GM23248 (cell line): ENCODE measurements around the gene ZNF438. TPM values are rescaled to one million over a fixed set of nuclear protein-coding genes. Genes with fewer than 3 reads are reported as not detected.

Source experiments
- DNase-seq: peaks from one replicate; pipeline ENCODE4 v3.0.0-alpha.2; 2015
- H2AFZ ChIP-seq: fragments of 200-600 bp; sonication (generic); 2 replicates; pipeline ENCODE4 v1.6.1; 2016; ENCODE audit warnings: antibody characterized with exemption
- H3F3A ChIP-seq: fragments of 200-600 bp; sonication (generic); 2 replicates; pipeline ENCODE4 v1.6.1; 2016; ENCODE audit warnings: mild to moderate bottlenecking, antibody characterized with exemption, mixed run types; ENCODE audit not compliant: insufficient read depth
- H3K27ac ChIP-seq: fragments of 200-600 bp; sonication (generic); 2 replicates; pipeline ENCODE4 v1.5.1; 2016; ENCODE audit warnings: mild to moderate bottlenecking
- H3K27me3 ChIP-seq: fragments of 200-600 bp; sonication (generic); replicated peaks from 2 replicates; pipeline ENCODE4 v1.6.1; 2016; ENCODE audit warnings: mild to moderate bottlenecking; ENCODE audit not compliant: insufficient read depth
- H3K36me3 ChIP-seq: fragments of 200-600 bp; sonication (generic); 2 replicates; pipeline ENCODE4 v1.6.1; 2016; ENCODE audit warnings: low read depth, mild to moderate bottlenecking
- H3K4me1 ChIP-seq: fragments of 200-600 bp; sonication (generic); 2 replicates; pipeline ENCODE4 v1.6.1; 2016; ENCODE audit warnings: mild to moderate bottlenecking; ENCODE audit not compliant: insufficient read depth
- H3K4me2 ChIP-seq: fragments of 200-600 bp; sonication (generic); one replicate; pipeline ENCODE4 v1.6.1; 2016; ENCODE audit warnings: mild to moderate bottlenecking; ENCODE audit not compliant: unreplicated experiment
- H3K4me3 ChIP-seq: fragments of 200-600 bp; sonication (generic); 2 replicates; pipeline ENCODE4 v1.5.1; 2016; ENCODE audit warnings: mild to moderate bottlenecking
- H3K79me2 ChIP-seq: fragments of 200-600 bp; sonication (generic); 2 replicates; pipeline ENCODE4 v1.6.1; 2016; ENCODE audit warnings: mild to moderate bottlenecking; ENCODE audit not compliant: insufficient read depth
- H3K9ac ChIP-seq: fragments of 200-600 bp; sonication (generic); 2 replicates; pipeline ENCODE4 v1.6.1; 2016; ENCODE audit warnings: mild to moderate bottlenecking
- H3K9me2 ChIP-seq: fragments of 200-600 bp; sonication (generic); 2 replicates; pipeline ENCODE4 v1.6.1; 2016; ENCODE audit warnings: mixed run types, mild to moderate bottlenecking, moderate library complexity; ENCODE audit not compliant: insufficient read depth
- H3K9me3 ChIP-seq: fragments of 200-600 bp; sonication (generic); one replicate; pipeline ENCODE4 v1.6.1; 2017; ENCODE audit warnings: low read depth
- H4K20me1 ChIP-seq: fragments of 200-600 bp; sonication (generic); 2 replicates; pipeline ENCODE4 v1.6.0; 2016; ENCODE audit not compliant: insufficient read depth
- EZH2 ChIP-seq: fragments of 200-600 bp; sonication (generic); IDR thresholded peaks from 2 replicates; pipeline ENCODE4 v1.6.1; 2018; ENCODE audit warnings: antibody characterized with exemption, mild to moderate bottlenecking; ENCODE audit not compliant: insufficient read depth, poor library complexity, severe bottlenecking
- EZH2phosphoT487 ChIP-seq: fragments of 200-600 bp; sonication (generic); IDR thresholded peaks from 2 replicates; pipeline ENCODE4 v1.6.1; 2018; ENCODE audit warnings: antibody characterized with exemption, moderate library complexity, mild to moderate bottlenecking, low read depth; ENCODE audit not compliant: insufficient read depth
- WGBS, 2 experiments: methylation state at CpG; one replicate each; pipeline ENCODE4 v1.1.6; 2015 to 2017; ENCODE audit warnings: low lambda C conversion rate in 2 of 2, low coverage in 1 of 2; ENCODE audit errors: missing lambda C conversion rate in 2 of 2; 5-methylcytosine and 5-hydroxymethylcytosine counted together
- in situ Hi-C: fragments of 300-500 bp; cut with MboI; formaldehyde crosslinking; loops from 2 replicates; pipeline ENCODE4 v1.15.0; 2020
- polyA plus RNA-seq: library from polyadenylated mRNA; unstranded; fragments of >200 nt; fragmentation: Nextera tagmentation; extraction: Ambion mirVana; gene quantifications from 2 replicates; pipeline ENCODE4 v1.2.1, GENCODE V29; 2016
- total RNA-seq: library from RNA; depleted of rRNA; stranded (reverse); fragments of >200 nt; shearing (Covaris generic); gene quantifications from 2 replicates; pipeline ENCODE4 v1.2.3, GENCODE V29; 2014

Gene ZNF438
- total and polyA plus RNA-seq, 2 experiments from 2014 or later = 2.9 to 4.1 TPM

DNA sequence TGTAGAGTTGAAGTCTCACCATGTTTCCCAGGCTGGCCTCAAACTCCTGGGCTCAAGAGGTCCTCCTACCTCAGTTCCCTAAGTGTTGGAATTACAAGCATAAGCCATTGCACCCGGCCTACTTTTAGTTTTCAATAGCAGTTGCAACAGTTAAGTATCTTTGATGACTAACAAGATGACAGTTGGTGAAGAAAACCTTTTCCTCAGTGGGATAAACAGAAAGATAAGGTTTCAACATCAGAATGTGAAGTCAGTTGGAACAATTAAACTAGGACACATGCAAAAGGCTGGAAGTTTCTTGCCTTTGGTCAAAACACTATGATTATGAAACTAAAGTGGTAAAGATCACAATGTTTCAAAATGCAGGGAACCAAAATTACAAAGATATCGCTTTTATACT, 169.2 kb downstream of the ZNF438 start:
- H3K4me2 ChIP-seq = peak overlapping the region; percentile 69
- no peaks in the 10 kb centered on the region for H3K9me3 ChIP-seq
- H3K4me3 ChIP-seq = 0 out of 2 replicates have a peak overlapping the region, but pooled peaks have one; percentile 31
- H3F3A ChIP-seq = peaks cover 28% of the 10 kb centered on the region
- no peaks in the 10 kb centered on the region for H3K27me3 ChIP-seq
- H3K4me1 ChIP-seq = peaks cover 30% of the 10 kb centered on the region
- H3K79me2 ChIP-seq = no peaks in the 10 kb centered on the region
- H3K9ac ChIP-seq = 0 out of 2 replicates have a peak overlapping the region, but pooled peaks have one; percentile 18
- 0 out of 2 replicates have a peak overlapping the region, but pooled peaks have one; percentile 24 for H2AFZ ChIP-seq
- TF ChIP-seq EZH2 (no peak), EZH2phosphoT487 (no peak)
- in situ Hi-C loops = no loop called here
- H3K36me3 ChIP-seq = no peaks in the 10 kb centered on the region
- no peaks in the 10 kb centered on the region for H3K9me2 ChIP-seq
- H3K27ac ChIP-seq = peak overlapping the region; percentile 50
- WGBS, 2 experiments = 11 to 12% methylated on average over 2 of the region's 2 CpGs
- peak; percentile 77 for DNase-seq
- H4K20me1 ChIP-seq = no peaks in the 10 kb centered on the region

DNA sequence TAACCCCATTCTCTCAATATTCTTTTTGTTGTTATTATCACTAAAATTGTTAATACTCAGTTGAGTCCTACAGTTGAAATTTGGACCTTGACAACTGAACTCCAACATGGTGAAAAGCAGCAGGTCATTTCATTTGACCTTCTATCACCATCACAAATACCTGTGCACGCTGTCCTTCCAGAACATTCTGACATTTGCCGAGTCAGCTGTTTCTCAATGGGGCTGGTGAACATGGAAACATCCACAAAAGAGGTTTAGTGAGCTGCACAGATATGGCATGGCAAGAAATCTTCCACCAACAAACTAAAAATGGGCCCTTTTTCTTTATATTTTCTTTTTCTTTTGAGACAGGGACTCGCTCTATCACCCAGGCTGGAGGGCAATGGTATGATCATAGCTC, 169.7 kb downstream of the ZNF438 start:
- 98% methylated on average over 3 of the region's 3 CpGs for WGBS, 2 experiments

DNA sequence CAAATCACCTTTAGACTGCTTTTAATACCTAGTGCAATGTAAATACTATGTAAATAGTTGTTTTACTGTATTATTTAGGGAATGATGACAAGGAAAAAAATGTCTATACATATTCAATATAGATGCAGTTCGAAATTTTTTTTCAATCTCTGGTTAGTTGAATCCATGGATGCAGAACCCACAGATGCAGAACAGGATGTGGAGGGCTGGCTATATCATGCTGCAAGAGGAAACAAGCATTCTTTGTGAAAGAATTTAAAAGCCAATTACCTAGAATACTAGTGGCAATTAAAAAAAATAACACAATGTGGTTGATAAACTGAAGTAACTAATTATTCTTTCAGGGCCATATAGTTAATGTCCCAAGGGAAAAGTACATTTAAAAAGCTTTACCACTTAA, 170.4 kb downstream of the ZNF438 start:
- DNase-seq = no peak

More for the DNA sequence above, 169.7 kb downstream of the ZNF438 start:
- DNase-seq = no peak
- peak overlapping the region; percentile 69 for H3K4me2 ChIP-seq
- H3K27me3 ChIP-seq = no peaks in the 10 kb centered on the region
- H3K36me3 ChIP-seq = no peaks in the 10 kb centered on the region
- H4K20me1 ChIP-seq = no peaks in the 10 kb centered on the region
- no peak overlapping the region for H3K9ac ChIP-seq
- H2AFZ ChIP-seq = no peak overlapping the region
- H3K79me2 ChIP-seq = no peaks in the 10 kb centered on the region
- peak overlapping the region; percentile 50 for H3K27ac ChIP-seq
- H3F3A ChIP-seq = peaks cover 31% of the 10 kb centered on the region
- in situ Hi-C loops = no loop called here
- peaks cover 33% of the 10 kb centered on the region for H3K4me1 ChIP-seq
- H3K4me3 ChIP-seq = no peak overlapping the region
- TF ChIP-seq EZH2 = no peak
- TF ChIP-seq EZH2phosphoT487 = no peak
- H3K9me3 ChIP-seq = no peaks in the 10 kb centered on the region
- no peaks in the 10 kb centered on the region for H3K9me2 ChIP-seq

DNA sequence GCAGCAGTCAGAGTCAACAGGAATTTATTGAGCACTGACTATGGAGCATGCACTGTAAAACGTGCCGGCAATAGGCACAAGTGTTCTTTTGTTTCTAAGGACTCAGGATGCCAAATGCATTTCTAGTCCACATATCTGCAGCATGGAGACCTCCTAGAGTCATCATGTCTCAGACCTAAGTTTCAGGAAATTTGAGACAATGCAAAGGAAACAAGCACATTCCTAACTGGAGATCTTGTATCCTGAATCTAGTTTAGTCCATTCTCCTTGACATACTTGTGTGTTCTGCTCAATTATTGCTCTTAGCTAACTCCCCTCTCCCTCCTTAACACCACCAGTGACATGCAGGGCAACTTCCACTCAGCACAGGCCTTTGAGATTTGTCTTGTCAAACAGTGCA, 173.2 kb downstream of the ZNF438 start:
- Histone ChIP-seq H3K27ac (no peak overlapping the region), H3K4me2 (no peak overlapping the region), H2AFZ (no peak overlapping the region), H3K9me2 (no peaks in the 10 kb centered on the region), H4K20me1 (no peaks in the 10 kb centered on the region), H3F3A (peaks cover 27% of the 10 kb centered on the region), H3K9ac (no peak overlapping the region), H3K36me3 (no peaks in the 10 kb centered on the region), H3K4me3 (no peak overlapping the region), H3K27me3 (no peaks in the 10 kb centered on the region), H3K9me3 (no peaks in the 10 kb centered on the region), H3K79me2 (no peaks in the 10 kb centered on the region), H3K4me1 (peaks cover 33% of the 10 kb centered on the region)
- 11 to 16% methylated on average over 2 of the region's 2 CpGs for WGBS, 2 experiments
- no peak for TF ChIP-seq EZH2
- no peak for TF ChIP-seq EZH2phosphoT487
- DNase-seq = peak; percentile 31
- in situ Hi-C loops = no loop called here

More for the DNA sequence above, 170.4 kb downstream of the ZNF438 start:
- Histone ChIP-seq H3F3A (peaks cover 31% of the 10 kb centered on the region), H4K20me1 (no peaks in the 10 kb centered on the region), H3K36me3 (no peaks in the 10 kb centered on the region), H3K79me2 (no peaks in the 10 kb centered on the region), H3K9ac (no peak overlapping the region), H3K4me1 (peaks cover 33% of the 10 kb centered on the region), H3K27ac (no peak overlapping the region), H3K9me3 (no peaks in the 10 kb centered on the region), H3K9me2 (no peaks in the 10 kb centered on the region), H3K27me3 (no peaks in the 10 kb centered on the region), H3K4me2 (no peak overlapping the region), H2AFZ (no peak overlapping the region), H3K4me3 (no peak overlapping the region)
- in situ Hi-C loops = no loop called here
- TF ChIP-seq EZH2 (no peak), EZH2phosphoT487 (no peak)
- WGBS, 2 experiments = 93 to 97% methylated on average over 1 of the region's 1 CpG
